ENCODE data around the gene PCDHGA4. TPM values are rescaled to one million over a fixed set of nuclear protein-coding genes. Genes with fewer than 3 reads are reported as not detected.

Gene PCDHGA4
- total and polyA plus RNA-seq, 2 of the 13 experiments (the other 11 are each of a cell fraction or from before 2014, with no cell fraction given), result 0.49 to 0.58 TPM

- TF ChIP-seq YEATS2 (CRISPR knock-in tag; IDR thresholded peaks at IDR 0.05; ENCODE audit: borderline replicate concordance), result peak; percentile 88
- TF ChIP-seq SNAPC5 (CRISPR knock-in tag; IDR thresholded peaks at IDR 0.05; ENCODE audit: borderline replicate concordance), result no peak
- TF ChIP-seq TFDP1 (CRISPR knock-in tag; IDR thresholded peaks at IDR 0.05; ENCODE audit: borderline replicate concordance), result peak; percentile 67; the same call in 1 of the 2 replicates
- TF ChIP-seq REPIN1 (CRISPR knock-in tag; IDR thresholded peaks at IDR 0.05; ENCODE audit: borderline replicate concordance, low read depth), result peak; percentile 76
- TF ChIP-seq KLF9 (CRISPR knock-in tag; IDR thresholded peaks at IDR 0.05; ENCODE audit: low read depth), result peak; percentile 84
- no peak for TF ChIP-seq NONO (IDR thresholded peaks at IDR 0.05)
- peak; percentile 88 for TF ChIP-seq NONO (CRISPR knock-in tag; conservative IDR thresholded peaks at IDR 0.05)
- TF ChIP-seq CSRNP1 (CRISPR knock-in tag; IDR thresholded peaks at IDR 0.05), result peak; percentile 59; the same call in 1 of the 2 replicates
- no peak for TF ChIP-seq HNF1A (IDR thresholded peaks at IDR 0.05; ENCODE audit: low read depth)
- no peak for TF ChIP-seq HNF1A (CRISPR knock-in tag; IDR thresholded peaks at IDR 0.05; ENCODE audit: borderline replicate concordance)
- TF ChIP-seq BCL3 (CRISPR knock-in tag; IDR thresholded peaks at IDR 0.05), result peak; percentile 87
- peak; percentile 58; the same call in 1 of the 2 replicates for TF ChIP-seq ZBTB3 (CRISPR knock-in tag; IDR thresholded peaks at IDR 0.05; ENCODE audit: borderline replicate concordance, low read depth)
- TF ChIP-seq AFF4 (CRISPR knock-in tag; IDR thresholded peaks at IDR 0.05), result no peak
- peak; percentile 83; the same call in 1 of the 2 replicates for TF ChIP-seq TBX2 (CRISPR knock-in tag; IDR thresholded peaks at IDR 0.05; ENCODE audit: borderline replicate concordance)
Measured at GRCh38 chr5:141320225-141321169, 34.3 kb upstream of the PCDHGA4 start, which contains the start of gene TAF7 (continued).

Data from HepG2 (cell line).